Colonic mucosa (tissue), 4 donors: ENCODE data around the gene SGSM1. TPM values are rescaled to one million over a fixed set of nuclear protein-coding genes. Genes with fewer than 3 reads are reported as not detected.
A peak's percentile ranks its signal among the peaks of the same experiment; 100 is the strongest.

ENCODE experiments used
- DNase-seq: peaks from one replicate; pipeline ENCODE4 v3.0.0-alpha.2; 2020
- H3K27ac ChIP-seq: fragments of 200-600 bp; one replicate; pipeline ENCODE4 v1.8.0; 2021
- H3K27me3 ChIP-seq: fragments of 200-600 bp; one replicate; pipeline ENCODE4 v1.8.0; 2021
- H3K36me3 ChIP-seq: fragments of 200-600 bp; one replicate; pipeline ENCODE4 v1.8.0; 2021
- H3K4me1 ChIP-seq: fragments of 200-600 bp; one replicate; pipeline ENCODE4 v1.8.0; 2021; ENCODE audit warnings: mild to moderate bottlenecking
- H3K4me3 ChIP-seq: fragments of 200-600 bp; one replicate; pipeline ENCODE4 v1.8.0; 2021
- H3K9ac ChIP-seq, 2 donors: one replicate each; pipeline ENCODE4 v1.7.0; 2013; ENCODE audit warnings: control low read depth in 2 of 2, low read depth in 2 of 2, low read length in 2 of 2
- H3K9me3 ChIP-seq: fragments of 200-600 bp; one replicate; pipeline ENCODE4 v1.8.0; 2021
- CTCF ChIP-seq: fragments of 200-600 bp; IDR thresholded peaks from one replicate; pipeline ENCODE4 v1.8.0; 2022; ENCODE audit warnings: antibody characterized with exemption, mild to moderate bottlenecking
- intact Hi-C: fragments of 100-400 bp; cut with DNase I; formaldehyde crosslinking; loops from one replicate; pipeline ENCODE4 v1.14.1; 2022
- total RNA-seq, 2 donors: library from RNA; stranded (reverse); fragmentation: NEBNext Ultra II Directional in 1 of 2; extraction: Animal tissue kit (Norgen Biotek cat#: 25700) in 1 of 2; gene quantifications; one replicate each; pipeline ENCODE4 v1.2.1, GENCODE V29; 2021
- donor health status: healthy.
- donor health status: DM: no; HTN: no; CAD: no.
- donor health status: DM: no; HTN: no; CAD: no.

Gene SGSM1
- total RNA-seq, 2 donors from 2014 or later: 3.3 to 3.9 TPM

GRCh38 chr22:24972369-24972768 lies 166.4 kb downstream of the SGSM1 start:
- intact Hi-C loops: no loop called here
- Histone ChIP-seq H3K9me3 (no peaks in the 10 kb centered on the region), H3K4me3 (no peak overlapping the region), H3K27me3 (no peaks in the 10 kb centered on the region), H3K4me1 (peaks cover 11% of the 10 kb centered on the region), H3K9ac (no peak overlapping the region), H3K36me3 (no peaks in the 10 kb centered on the region), H3K27ac (no peak overlapping the region)
- TF ChIP-seq CTCF: no peak
- no peak for DNase-seq

GRCh38 chr22:24973872-24974271 lies 167.9 kb downstream of the SGSM1 start:
- Histone ChIP-seq H3K9me3 (no peaks in the 10 kb centered on the region), H3K27me3 (no peaks in the 10 kb centered on the region), H3K27ac (peak overlapping the region; percentile 72), H3K4me3 (no peak overlapping the region), H3K9ac (peak overlapping the region in 1 of 2 donors; percentile 67), H3K4me1 (peaks cover 13% of the 10 kb centered on the region), H3K36me3 (no peaks in the 10 kb centered on the region)
- peak; percentile 93 for DNase-seq
- intact Hi-C loops: no loop called here
- TF ChIP-seq CTCF: no peak

- H3K4me1 ChIP-seq: peaks cover 13% of the 10 kb centered on the region
- no peak for TF ChIP-seq CTCF
- no peaks in the 10 kb centered on the region for H3K36me3 ChIP-seq
- no peak for DNase-seq
- peak overlapping the region in 1 of 2 donors; percentile 64 for H3K9ac ChIP-seq
- H3K4me3 ChIP-seq: no peak overlapping the region
- H3K9me3 ChIP-seq: no peaks in the 10 kb centered on the region
- H3K27me3 ChIP-seq: no peaks in the 10 kb centered on the region
- intact Hi-C loops: no loop called here
- H3K27ac ChIP-seq: no peak overlapping the region
Measured at GRCh38 chr22:24975125-24975640, 169.2 kb downstream of the SGSM1 start.

- no peaks in the 10 kb centered on the region for H3K27me3 ChIP-seq
- H3K4me3 ChIP-seq: no peak overlapping the region
- no peaks in the 10 kb centered on the region for H3K9me3 ChIP-seq
- no peak for DNase-seq
- peaks cover 13% of the 10 kb centered on the region for H3K4me1 ChIP-seq
- H3K27ac ChIP-seq: peak overlapping the region; percentile 89
- H3K9ac ChIP-seq: peak overlapping the region in 1 of 2 donors; percentile 64
- H3K36me3 ChIP-seq: no peaks in the 10 kb centered on the region
- TF ChIP-seq CTCF: no peak
- intact Hi-C loops: no loop called here
Measured at GRCh38 chr22:24975813-24976341, 169.9 kb downstream of the SGSM1 start.

- Histone ChIP-seq H3K4me1 (peaks cover 13% of the 10 kb centered on the region), H3K9ac (peak overlapping the region in 1 of 2 donors; percentile 85), H3K27me3 (no peaks in the 10 kb centered on the region), H3K27ac (peak overlapping the region; percentile 89), H3K36me3 (no peaks in the 10 kb centered on the region), H3K4me3 (no peak overlapping the region), H3K9me3 (no peaks in the 10 kb centered on the region)
- no peak for DNase-seq
- intact Hi-C loops: no loop called here
- TF ChIP-seq CTCF: no peak
Measured at GRCh38 chr22:24976442-24977218, 170.6 kb downstream of the SGSM1 start.

Other genes starting within 250 kb of the SGSM1 start
- 10 to 100 TPM in 1 of 2 donors, 1 to 10 TPM in 1; 7.9 to 10.2 TPM for gene LRRC75B, start 213.1 kb upstream of the SGSM1 start, total RNA-seq
- gene GGT1, start 203.0 kb upstream of the SGSM1 start, total RNA-seq: 10 to 100 TPM; 16.8 to 50.4 TPM
- not detected for gene PIWIL3, start 31.5 kb upstream of the SGSM1 start, total RNA-seq
- gene LHFPL7, start 140.5 kb downstream of the SGSM1 start, total RNA-seq: not detected
- gene KIAA1671, start 146.5 kb downstream of the SGSM1 start, total RNA-seq: 10 to 100 TPM; 82.5 to 94.3 TPM